MCF 10A (cell line): ENCODE measurements around the gene THADA. TPM values are rescaled to one million over a fixed set of nuclear protein-coding genes. Genes with fewer than 3 reads are reported as not detected.

Source experiments
- BruUV-seq: library from RNA; stranded (reverse); fragments of 400-500 nt; replicated peaks from 2 replicates; lab custom pipeline; 2021; lab: Mats Ljungman, UMichigan
- CTCF ChIA-PET: fragments of 300-600 bp; sonication (Branson Sonifier 250); formaldehyde crosslinking; extraction: SDS; loops from one replicate; lab custom pipeline; 2021; ENCODE audit warnings: antibody characterized with exemption, inconsistent platforms; lab: Yijun Ruan, JAX
- POLR2A ChIA-PET: fragments of 300-600, 350-650 bp; sonication (Branson Sonifier 250); formaldehyde crosslinking; extraction: SDS; loops from one replicate; lab custom pipeline; 2020; ENCODE audit warnings: antibody characterized with exemption, inconsistent platforms; lab: Yijun Ruan, JAX
- DNase-seq: peaks from one replicate; pipeline ENCODE4 v3.0.0-alpha.2; 2018; ENCODE audit not compliant: unreplicated experiment
- H3K27ac Mint-ChIP-seq: one replicate; pipeline ENCODE4 v1.8.0; 2022; ENCODE audit warnings: mild to moderate bottlenecking, low read depth, mixed read lengths; ENCODE audit not compliant: unreplicated experiment
- H3K27me3 Mint-ChIP-seq: one replicate; pipeline ENCODE4 v1.8.0; 2022; ENCODE audit warnings: mixed read lengths; ENCODE audit not compliant: insufficient read depth, unreplicated experiment
- H3K36me3 Mint-ChIP-seq: one replicate; pipeline ENCODE4 v1.8.0; 2022; ENCODE audit warnings: mild to moderate bottlenecking, moderate library complexity, mixed read lengths; ENCODE audit not compliant: insufficient read depth, unreplicated experiment
- H3K4me1 Mint-ChIP-seq: one replicate; pipeline ENCODE4 v1.8.0; 2022; ENCODE audit warnings: mixed read lengths; ENCODE audit not compliant: insufficient read depth, unreplicated experiment
- H3K4me3 Mint-ChIP-seq: one replicate; pipeline ENCODE4 v1.8.0; 2022; ENCODE audit warnings: mild to moderate bottlenecking, moderate library complexity, mixed read lengths; ENCODE audit not compliant: unreplicated experiment
- H3K9me3 Mint-ChIP-seq: one replicate; pipeline ENCODE4 v1.8.0; 2022; ENCODE audit warnings: mixed read lengths; ENCODE audit not compliant: unreplicated experiment
- CTCF ChIP-seq: fragments of 200-600 bp; IDR thresholded peaks from one replicate; pipeline ENCODE4 v1.8.0; 2022; ENCODE audit warnings: antibody characterized with exemption, mild to moderate bottlenecking; ENCODE audit not compliant: unreplicated experiment
- intact Hi-C: fragments of 100-400 bp; cut with micrococcal nuclease; formaldehyde crosslinking; loops from 2 replicates; pipeline ENCODE4 v1.14.1; 2022
- total RNA-seq: library from RNA; stranded (reverse); gene quantifications from 2 replicates; pipeline ENCODE4 v1.2.3, GENCODE V29; 2022

THADA gene
- total RNA-seq, 1 experiment from 2014 or later: 49.8 TPM

DNA sequence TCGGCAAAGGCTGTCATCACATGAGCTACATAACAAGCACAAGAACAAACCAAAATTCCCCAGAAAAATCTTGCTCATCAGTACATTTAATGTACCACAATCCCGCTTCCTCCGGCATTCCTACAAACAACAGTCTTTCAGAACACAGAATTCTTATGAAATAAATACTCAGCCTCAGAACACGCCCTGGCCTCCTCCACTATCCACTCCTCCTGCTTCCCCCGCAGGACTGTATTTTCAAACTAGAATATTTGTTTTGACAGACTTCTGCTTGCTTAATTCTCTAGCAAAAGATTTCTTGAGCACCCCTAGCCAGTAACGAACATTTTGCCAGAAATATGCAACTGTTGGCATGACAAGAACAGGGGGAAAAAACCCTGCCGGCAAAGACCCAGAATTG lies 131.2 kb downstream of the THADA start:
- TF ChIP-seq CTCF: no peak
- H3K36me3 Mint-ChIP-seq: peaks cover 5% of the 10 kb centered on the region
- H3K27ac Mint-ChIP-seq: peak overlapping the region; percentile 95
- no TSS peak for BruUV-seq
- H3K4me3 Mint-ChIP-seq: peak overlapping the region; percentile 35
- ChIA-PET CTCF (interaction anchor here (0.7 to 1.6 kb wide), 5 partner anchors 11 to 240 kb away, joined by 3 to 5 read pairs (median 4); no protein-coding TSS in a partner anchor), POLR2A (interaction anchor here (0.7 to 3.4 kb wide), 15 partner anchors 9 to 243 kb away, joined by 3 to 41 read pairs (median 9); partner anchors contain the start of gene ZFP36L2)
- H3K4me1 Mint-ChIP-seq: peaks cover 56% of the 10 kb centered on the region
- intact Hi-C loops: no loop called here
- H3K9me3 Mint-ChIP-seq: peaks cover 11% of the 10 kb centered on the region
- peak; percentile 59 for DNase-seq
- H3K27me3 Mint-ChIP-seq: no peaks in the 10 kb centered on the region

DNA sequence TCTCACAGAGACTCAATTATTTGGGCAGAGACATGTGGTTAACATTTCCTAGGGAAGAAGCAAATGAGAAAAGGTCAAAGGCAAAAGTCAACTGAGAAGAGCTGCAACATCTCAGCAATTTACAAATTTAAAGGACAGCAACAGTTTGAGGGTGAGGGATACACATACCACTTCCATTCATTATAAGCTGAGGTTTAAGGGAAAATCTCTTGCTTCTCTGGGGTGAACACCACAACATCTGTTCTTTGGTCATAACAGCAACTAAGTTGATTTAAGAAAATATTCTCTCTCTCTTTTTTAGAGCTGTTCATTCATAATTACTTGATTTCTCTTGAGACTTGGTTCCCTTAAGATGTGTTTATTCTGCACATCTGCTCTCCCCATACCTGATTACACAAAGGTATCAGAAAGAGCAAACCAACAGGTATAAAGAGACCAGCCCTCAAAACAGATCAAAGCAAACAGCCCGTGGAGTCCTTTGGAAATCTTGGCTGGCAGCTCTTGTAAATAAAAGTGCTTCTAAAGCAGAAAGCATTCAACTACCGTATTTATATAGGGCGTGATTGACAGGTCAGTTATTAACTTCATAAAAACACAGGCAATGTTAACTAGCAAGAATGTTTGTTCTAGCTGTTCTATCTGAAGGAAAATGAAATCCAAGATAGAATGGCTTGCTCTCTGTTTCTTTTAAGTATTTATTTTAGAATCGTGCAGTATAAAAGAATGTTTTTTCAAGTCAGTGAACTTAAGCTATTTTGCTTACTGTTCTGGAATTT lies 132.8 kb downstream of the THADA start:
- no peak overlapping the region for H3K4me3 Mint-ChIP-seq
- peaks cover 5% of the 10 kb centered on the region for H3K36me3 Mint-ChIP-seq
- no TSS peak for BruUV-seq
- H3K4me1 Mint-ChIP-seq: peaks cover 57% of the 10 kb centered on the region
- peak overlapping the region; percentile 95 for H3K27ac Mint-ChIP-seq
- no peaks in the 10 kb centered on the region for H3K27me3 Mint-ChIP-seq
- intact Hi-C loops: no loop called here
- ChIA-PET CTCF (interaction anchor here (0.9 to 1.6 kb wide), 6 partner anchors 15 to 516 kb away, joined by 3 to 12 read pairs (median 4); no protein-coding TSS in a partner anchor), POLR2A (interaction anchor here (0.6 to 3.4 kb wide), 16 partner anchors 8 to 488 kb away, joined by 3 to 41 read pairs (median 5); partner anchors contain the start of gene ZFP36L2)
- H3K9me3 Mint-ChIP-seq: peaks cover 11% of the 10 kb centered on the region
- no peak for TF ChIP-seq CTCF
- DNase-seq: no peak

GRCh38 chr2:43461453-43462073 lies 134.3 kb downstream of the THADA start:
- intact Hi-C loops: no loop called here
- POLR2A ChIA-PET: interaction anchor here (1.0 to 1.8 kb wide), 2 partner anchors 17 to 18 kb away, joined by 3 to 8 read pairs; no protein-coding TSS in a partner anchor
- Mint-ChIP-seq H3K27me3 (no peaks in the 10 kb centered on the region), H3K4me1 (peaks cover 61% of the 10 kb centered on the region), H3K27ac (peak overlapping the region; percentile 65), H3K9me3 (peaks cover 11% of the 10 kb centered on the region), H3K4me3 (no peak overlapping the region), H3K36me3 (peaks cover 5% of the 10 kb centered on the region)
- no peak for DNase-seq
- BruUV-seq: no TSS peak
- no peak for TF ChIP-seq CTCF
- CTCF ChIA-PET: interaction anchor here (1.0 kb wide), 1 partner anchor 77 kb away, joined by 5 read pairs; no protein-coding TSS in a partner anchor
